NCI-H460 (cell line): ENCODE measurements around the gene IGFBP1. TPM values are rescaled to one million over a fixed set of nuclear protein-coding genes. Genes with fewer than 3 reads are reported as not detected.

Experiments
- DNase-seq: peaks from one replicate; pipeline ENCODE4 v3.0.0-alpha.2; 2016; ENCODE audit warnings: low read depth; ENCODE audit errors: extremely low read depth
- total RNA-seq: library from RNA; depleted of rRNA; stranded (reverse); fragments of >200 nt; shearing (Covaris generic); gene quantifications from 2 replicates; pipeline ENCODE4 v1.2.3, GENCODE V29; 2014

The IGFBP1 gene
- total RNA-seq, 1 experiment from 2014 or later = 2.4 TPM

GRCh38 chr7:45897042-45897690 is 8.9 kb downstream of the IGFBP1 start:
- no peak for DNase-seq

GRCh38 chr7:45898222-45898621 is 9.9 kb downstream of the IGFBP1 start:
- DNase-seq = no peak

- no peak for DNase-seq
These were observed 13.3 kb downstream of the IGFBP1 start for GRCh38 chr7:45901566-45901965.

- DNase-seq = no peak
These were observed 14.5 kb downstream of the IGFBP1 start for GRCh38 chr7:45902820-45903219.

GRCh38 chr7:45909561-45909960 is 21.3 kb downstream of the IGFBP1 start:
- no peak for DNase-seq

- no peak for DNase-seq
These were observed 22.6 kb downstream of the IGFBP1 start for GRCh38 chr7:45910855-45911254.

- DNase-seq = no peak
These were observed 23.0 kb downstream of the IGFBP1 start for GRCh38 chr7:45911311-45911710.

- no peak for DNase-seq
These were observed 24.7 kb downstream of the IGFBP1 start for GRCh38 chr7:45912972-45913371.

- no peak for DNase-seq
These were observed 26.6 kb downstream of the IGFBP1 start for GRCh38 chr7:45914911-45915310.

GRCh38 chr7:45915606-45916005 is 27.3 kb downstream of the IGFBP1 start:
- DNase-seq = no peak

GRCh38 chr7:45917064-45917463 is 28.8 kb downstream of the IGFBP1 start:
- no peak for DNase-seq

GRCh38 chr7:45917658-45918057 is 29.4 kb downstream of the IGFBP1 start:
- DNase-seq = peak; percentile 63

GRCh38 chr7:45918556-45918955 is 30.3 kb downstream of the IGFBP1 start:
- no peak for DNase-seq

- no peak for DNase-seq
These were observed 31.0 kb downstream of the IGFBP1 start for GRCh38 chr7:45919231-45919784.

- no peak for DNase-seq
These were observed 31.7 kb downstream of the IGFBP1 start for GRCh38 chr7:45919993-45920459.

- peak; percentile 67 for DNase-seq
These were observed 32.5 kb downstream of the IGFBP1 start, which contains the start of gene IGFBP3 for GRCh38 chr7:45920502-45921380. IGFBP3 (minus strand) TSS chr7:45921272; CDS start chr7:45921140, 132 bp downstream.

- no peak for DNase-seq
These were observed 33.1 kb downstream of the IGFBP1 start for GRCh38 chr7:45921381-45921698.

- DNase-seq = peak; percentile 84
These were observed 33.6 kb downstream of the IGFBP1 start for GRCh38 chr7:45921699-45922519.

GRCh38 chr7:45922810-45923209 is 34.5 kb downstream of the IGFBP1 start:
- DNase-seq = peak; percentile 30

- peak; percentile 73 for DNase-seq
These were observed 35.0 kb downstream of the IGFBP1 start for GRCh38 chr7:45923290-45923689.

GRCh38 chr7:45923818-45924217 is 35.5 kb downstream of the IGFBP1 start:
- DNase-seq = no peak
